ENCODE data around the gene TIMP3.
"Not testable (repeated sequence)": the region's sequence is repeated elsewhere in the genome, so short reads cannot be mapped to it uniquely, and the experiment has no call there.

The TIMP3 gene

GRCh38 chr22:32858121-32858703, 56.7 kb downstream of the TIMP3 start:
- DNase-seq = no peak

GRCh38 chr22:32858957-32859356, 57.5 kb downstream of the TIMP3 start:
- DNase-seq = no peak

- DNase-seq = no peak
Measured at GRCh38 chr22:32859743-32860142, 58.2 kb downstream of the TIMP3 start.

- no peak for DNase-seq
Measured at GRCh38 chr22:32861330-32861729, 59.8 kb downstream of the TIMP3 start.

GRCh38 chr22:32862083-32862482, 60.6 kb downstream of the TIMP3 start:
- DNase-seq = no peak

GRCh38 chr22:32862936-32863661, 61.6 kb downstream of the TIMP3 start:
- DNase-seq = no peak

GRCh38 chr22:32864041-32864440, 62.5 kb downstream of the TIMP3 start:
- DNase-seq = no peak

- DNase-seq = no peak
Measured at GRCh38 chr22:32864596-32864995, 63.1 kb downstream of the TIMP3 start.

- DNase-seq = no peak
Measured at GRCh38 chr22:32866953-32867352, 65.4 kb downstream of the TIMP3 start.

- no peak for DNase-seq
Measured at GRCh38 chr22:32868946-32869345, 67.4 kb downstream of the TIMP3 start.

- no peak for DNase-seq
Measured at GRCh38 chr22:32870474-32870873, 69.0 kb downstream of the TIMP3 start.

- DNase-seq = not testable (repeated sequence)
Measured at GRCh38 chr22:32873604-32874003, 72.1 kb downstream of the TIMP3 start.

GRCh38 chr22:32874385-32874784, 72.9 kb downstream of the TIMP3 start:
- DNase-seq = no peak

GRCh38 chr22:32874976-32875375, 73.5 kb downstream of the TIMP3 start:
- no peak for DNase-seq

- DNase-seq = no peak
Measured at GRCh38 chr22:32876516-32876915, 75.0 kb downstream of the TIMP3 start.

GRCh38 chr22:32877196-32877595, 75.7 kb downstream of the TIMP3 start:
- DNase-seq = no peak

- no peak for DNase-seq
Measured at GRCh38 chr22:32879550-32879949, 78.0 kb downstream of the TIMP3 start.

GRCh38 chr22:32880061-32880460, 78.6 kb downstream of the TIMP3 start:
- no peak for DNase-seq

GRCh38 chr22:32880505-32880892, 79.0 kb downstream of the TIMP3 start:
- DNase-seq = no peak

GRCh38 chr22:32880893-32881596, 79.5 kb downstream of the TIMP3 start:
- no peak for DNase-seq

GRCh38 chr22:32882360-32882755, 80.9 kb downstream of the TIMP3 start:
- DNase-seq = no peak

GRCh38 chr22:32882774-32883530, 81.4 kb downstream of the TIMP3 start:
- no peak for DNase-seq

- no peak for DNase-seq
Measured at GRCh38 chr22:32887324-32887980, 85.9 kb downstream of the TIMP3 start.

Data from T-helper 2 cell (primary cell).